ENCODE results near the gene UNC45B. TPM values are rescaled to one million over a fixed set of nuclear protein-coding genes. Genes with fewer than 3 reads are reported as not detected.

UNC45B gene
- total RNA-seq, 1 experiment from 2014 or later: 0.22 TPM

GRCh38 chr17:35167046-35167445 lies 19.4 kb downstream of the UNC45B start:
- H3K27ac ChIP-seq (ENCODE audit: insufficient read length, low read depth, low read length): no peak overlapping the region
- H3K4ac ChIP-seq (ENCODE audit: low read depth, low read length): no peak overlapping the region
- H3T11ph ChIP-seq (ENCODE audit: low read length): no peak overlapping the region
- no peak for TF ChIP-seq CTCF (conservative IDR thresholded peaks at IDR 0.05)
- H3K4me3 Mint-ChIP-seq: no peak overlapping the region
- H3K18ac ChIP-seq (ENCODE audit: insufficient read length, low read depth, low read length): no peak overlapping the region
- WGBS (ENCODE audit: extremely low coverage, insufficient read length, low lambda C conversion rate): no CpG with 5 or more reads among the region's 3 CpGs
- H4K20me1 ChIP-seq (ENCODE audit: control insufficient read depth, insufficient read depth, insufficient read length): no peaks in the 10 kb centered on the region
- H3K79me1 ChIP-seq (ENCODE audit: insufficient read depth, low read depth, low read length, poor library complexity, severe bottlenecking): no peaks in the 10 kb centered on the region
- no peak overlapping the region for H2BK120ac ChIP-seq (ENCODE audit: low read depth, low read length, poor library complexity, severe bottlenecking)
- H3K4me2 ChIP-seq (ENCODE audit: insufficient read depth, insufficient read length, low read length): no peak overlapping the region
- H3K27ac Mint-ChIP-seq: no peak overlapping the region
- H3K4me1 Mint-ChIP-seq: peaks cover 3% of the 10 kb centered on the region in 2 experiments; a peak in 2 of 4 replicates
- no peak overlapping the region for H4K91ac ChIP-seq (ENCODE audit: insufficient read length, low read depth, low read length)
- H3K27me3 ChIP-seq (ENCODE audit: insufficient read depth, low read length): no peaks in the 10 kb centered on the region
- no peaks in the 10 kb centered on the region for H3K9me3 ChIP-seq (ENCODE audit: control insufficient read depth, low read depth, low read length)
- H3K36me3 Mint-ChIP-seq (ENCODE audit: insufficient read depth in 1 of 3, low read depth in 3 of 3): no peaks in the 10 kb centered on the region
- H2BK20ac ChIP-seq (ENCODE audit: low read depth, low read length, poor library complexity, severe bottlenecking): no peak overlapping the region
- H4K5ac ChIP-seq (ENCODE audit: insufficient read length, low read depth, low read length): no peak overlapping the region
- no peak overlapping the region for H3K23ac ChIP-seq (ENCODE audit: insufficient read length, low read depth, low read length)
- no peaks in the 10 kb centered on the region for H3K9me3 Mint-ChIP-seq
- H3K79me2 ChIP-seq (ENCODE audit: insufficient read depth, low read length): no peaks in the 10 kb centered on the region
- H2BK5ac ChIP-seq (ENCODE audit: insufficient read length, low read length): no peak overlapping the region
- no peak overlapping the region for H4K8ac ChIP-seq (replicated peaks; ENCODE audit: insufficient read length, low read depth, low read length)
- H2BK15ac ChIP-seq (ENCODE audit: low read depth, low read length): no peak overlapping the region
- no peaks in the 10 kb centered on the region for H3K27me3 Mint-ChIP-seq (ENCODE audit: low read depth)
- H3K56ac ChIP-seq (ENCODE audit: insufficient read length, low read depth, low read length): no peak overlapping the region
- no peak overlapping the region for H2BK12ac ChIP-seq (ENCODE audit: insufficient read length, low read depth, low read length)
- no peak overlapping the region for H3K9ac ChIP-seq (ENCODE audit: extremely low read depth, insufficient read length, low read length)
- H3K4me1 ChIP-seq (ENCODE audit: insufficient read depth, low read length): no peaks in the 10 kb centered on the region
- no peak overlapping the region for H2AK5ac ChIP-seq (ENCODE audit: insufficient read length, low read length)
- H3K23me2 ChIP-seq (ENCODE audit: insufficient read length, low read depth, low read length, poor library complexity, severe bottlenecking): no peaks in the 10 kb centered on the region
- no peak overlapping the region for H3K14ac ChIP-seq (ENCODE audit: insufficient read depth, low read length)
- no peak for DNase-seq
- no peak overlapping the region for H2AFZ ChIP-seq (ENCODE audit: low read length)

All from H9 (cell line).